Activated naive CD4-positive, alpha-beta T cell treated with anti-CD3 and anti-CD28 coated beads, Interleukin-2, amount 50 U/mL, for 24 hours (primary cell): ENCODE results near the gene ADAMTS16.

Experiments
- H3K27ac Mint-ChIP-seq: one replicate; pipeline ENCODE4 v1.8.0; 2021; ENCODE audit warnings: mild to moderate bottlenecking, mixed read lengths
- H3K27me3 Mint-ChIP-seq: one replicate; pipeline ENCODE4 v1.8.0; 2021; ENCODE audit warnings: mixed read lengths
- H3K36me3 Mint-ChIP-seq: one replicate; pipeline ENCODE4 v1.8.0; 2021; ENCODE audit warnings: mixed read lengths
- H3K4me1 Mint-ChIP-seq: one replicate; pipeline ENCODE4 v1.8.0; 2021; ENCODE audit warnings: mixed read lengths
- H3K4me3 Mint-ChIP-seq: one replicate; pipeline ENCODE4 v1.8.0; 2021; ENCODE audit warnings: mild to moderate bottlenecking, mixed read lengths
- H3K9me3 Mint-ChIP-seq: one replicate; pipeline ENCODE4 v1.8.0; 2021; ENCODE audit warnings: mixed read lengths

Gene ADAMTS16

GRCh38 chr5:5139777-5140478, at the start of gene ADAMTS16:
TSS of gene ADAMTS16 (plus strand) at chr5:5140330. CDS start at chr5:5140468, 138 bp downstream.
- Mint-ChIP-seq H3K4me1 (peaks cover 7% of the 10 kb centered on the region), H3K4me3 (no peak within 1 kb of the TSS), H3K36me3 (no peaks in the 10 kb centered on the region)

GRCh38 chr5:5092149-5092548, 48.0 kb upstream of the ADAMTS16 start:
- no peaks in the 10 kb centered on the region for H3K9me3 Mint-ChIP-seq
- H3K4me1 Mint-ChIP-seq, result no peaks in the 10 kb centered on the region
- H3K27ac Mint-ChIP-seq, result no peak overlapping the region
- H3K36me3 Mint-ChIP-seq, result no peaks in the 10 kb centered on the region
- no peaks in the 10 kb centered on the region for H3K27me3 Mint-ChIP-seq
- no peak overlapping the region for H3K4me3 Mint-ChIP-seq

More at GRCh38 chr5:5139777-5140478, at the start of gene ADAMTS16:
- Mint-ChIP-seq H3K27me3 (peaks cover 18% of the 10 kb centered on the region), H3K9me3 (no peaks in the 10 kb centered on the region), H3K27ac (no peak within 1 kb of the TSS)

- no peak overlapping the region for H3K27ac Mint-ChIP-seq
- peaks cover 2% of the 10 kb centered on the region for H3K27me3 Mint-ChIP-seq
- no peaks in the 10 kb centered on the region for H3K36me3 Mint-ChIP-seq
- peaks cover 7% of the 10 kb centered on the region for H3K9me3 Mint-ChIP-seq
- no peaks in the 10 kb centered on the region for H3K4me1 Mint-ChIP-seq
- H3K4me3 Mint-ChIP-seq, result no peak overlapping the region
Measured at GRCh38 chr5:5100635-5101034, 39.5 kb upstream of the ADAMTS16 start.

GRCh38 chr5:5101676-5102075, 38.5 kb upstream of the ADAMTS16 start:
- H3K36me3 Mint-ChIP-seq, result no peaks in the 10 kb centered on the region
- H3K27me3 Mint-ChIP-seq, result peaks cover 2% of the 10 kb centered on the region
- H3K4me3 Mint-ChIP-seq, result no peak overlapping the region
- H3K4me1 Mint-ChIP-seq, result no peaks in the 10 kb centered on the region
- peaks cover 7% of the 10 kb centered on the region for H3K9me3 Mint-ChIP-seq
- H3K27ac Mint-ChIP-seq, result no peak overlapping the region

- no peaks in the 10 kb centered on the region for H3K4me1 Mint-ChIP-seq
- H3K27ac Mint-ChIP-seq, result no peak overlapping the region
- H3K36me3 Mint-ChIP-seq, result no peaks in the 10 kb centered on the region
- no peak overlapping the region for H3K4me3 Mint-ChIP-seq
- H3K27me3 Mint-ChIP-seq, result peaks cover 2% of the 10 kb centered on the region
- peaks cover 9% of the 10 kb centered on the region for H3K9me3 Mint-ChIP-seq
Measured at GRCh38 chr5:5103245-5103644, 36.9 kb upstream of the ADAMTS16 start.

- H3K27me3 Mint-ChIP-seq, result peaks cover 2% of the 10 kb centered on the region
Measured at GRCh38 chr5:5104550-5104949, 35.6 kb upstream of the ADAMTS16 start.

GRCh38 chr5:5105531-5105930, 34.6 kb upstream of the ADAMTS16 start:
- Mint-ChIP-seq H3K9me3 (peaks cover 8% of the 10 kb centered on the region), H3K36me3 (no peaks in the 10 kb centered on the region), H3K4me1 (no peaks in the 10 kb centered on the region), H3K27me3 (peaks cover 2% of the 10 kb centered on the region), H3K4me3 (no peak overlapping the region), H3K27ac (no peak overlapping the region)

More at GRCh38 chr5:5104550-5104949, 35.6 kb upstream of the ADAMTS16 start:
- no peak overlapping the region for H3K27ac Mint-ChIP-seq
- H3K4me3 Mint-ChIP-seq, result no peak overlapping the region
- H3K36me3 Mint-ChIP-seq, result no peaks in the 10 kb centered on the region
- H3K9me3 Mint-ChIP-seq, result peaks cover 8% of the 10 kb centered on the region
- H3K4me1 Mint-ChIP-seq, result no peaks in the 10 kb centered on the region

- Mint-ChIP-seq H3K9me3 (peaks cover 7% of the 10 kb centered on the region), H3K36me3 (no peaks in the 10 kb centered on the region), H3K27me3 (peaks cover 4% of the 10 kb centered on the region), H3K27ac (no peak overlapping the region), H3K4me3 (no peak overlapping the region), H3K4me1 (no peaks in the 10 kb centered on the region)
Measured at GRCh38 chr5:5116956-5117355, 23.2 kb upstream of the ADAMTS16 start.

GRCh38 chr5:5122776-5123175, 17.4 kb upstream of the ADAMTS16 start:
- Mint-ChIP-seq H3K27me3 (peaks cover 9% of the 10 kb centered on the region), H3K27ac (no peak overlapping the region), H3K9me3 (peaks cover 7% of the 10 kb centered on the region), H3K36me3 (no peaks in the 10 kb centered on the region), H3K4me1 (no peaks in the 10 kb centered on the region), H3K4me3 (no peak overlapping the region)

GRCh38 chr5:5124231-5124630, 15.9 kb upstream of the ADAMTS16 start:
- peaks cover 4% of the 10 kb centered on the region for H3K9me3 Mint-ChIP-seq
- H3K36me3 Mint-ChIP-seq, result no peaks in the 10 kb centered on the region
- H3K27ac Mint-ChIP-seq, result no peak overlapping the region
- peaks cover 9% of the 10 kb centered on the region for H3K27me3 Mint-ChIP-seq
- no peaks in the 10 kb centered on the region for H3K4me1 Mint-ChIP-seq
- H3K4me3 Mint-ChIP-seq, result no peak overlapping the region

GRCh38 chr5:5126444-5126843, 13.7 kb upstream of the ADAMTS16 start:
- no peaks in the 10 kb centered on the region for H3K9me3 Mint-ChIP-seq
- H3K27ac Mint-ChIP-seq, result no peak overlapping the region
- H3K27me3 Mint-ChIP-seq, result peaks cover 6% of the 10 kb centered on the region
- H3K36me3 Mint-ChIP-seq, result no peaks in the 10 kb centered on the region
- H3K4me3 Mint-ChIP-seq, result no peak overlapping the region
- no peaks in the 10 kb centered on the region for H3K4me1 Mint-ChIP-seq

GRCh38 chr5:5128766-5129165, 11.4 kb upstream of the ADAMTS16 start:
- H3K4me3 Mint-ChIP-seq, result no peak overlapping the region
- H3K27me3 Mint-ChIP-seq, result peaks cover 6% of the 10 kb centered on the region
- H3K4me1 Mint-ChIP-seq, result no peaks in the 10 kb centered on the region
- no peaks in the 10 kb centered on the region for H3K36me3 Mint-ChIP-seq
- no peak overlapping the region for H3K27ac Mint-ChIP-seq
- H3K9me3 Mint-ChIP-seq, result no peaks in the 10 kb centered on the region

GRCh38 chr5:5132234-5132633, 7.9 kb upstream of the ADAMTS16 start:
- Mint-ChIP-seq H3K9me3 (no peaks in the 10 kb centered on the region), H3K27ac (no peak overlapping the region), H3K4me3 (no peak overlapping the region), H3K27me3 (peaks cover 3% of the 10 kb centered on the region), H3K36me3 (no peaks in the 10 kb centered on the region), H3K4me1 (no peaks in the 10 kb centered on the region)

GRCh38 chr5:5132693-5133295, 7.3 kb upstream of the ADAMTS16 start:
- Mint-ChIP-seq H3K36me3 (no peaks in the 10 kb centered on the region), H3K9me3 (no peaks in the 10 kb centered on the region), H3K4me1 (no peaks in the 10 kb centered on the region), H3K27ac (no peak overlapping the region), H3K27me3 (peaks cover 3% of the 10 kb centered on the region), H3K4me3 (no peak overlapping the region)

GRCh38 chr5:5134107-5134506, 6.0 kb upstream of the ADAMTS16 start:
- Mint-ChIP-seq H3K4me3 (no peak overlapping the region), H3K27me3 (peaks cover 7% of the 10 kb centered on the region), H3K9me3 (no peaks in the 10 kb centered on the region), H3K4me1 (no peaks in the 10 kb centered on the region), H3K36me3 (no peaks in the 10 kb centered on the region), H3K27ac (no peak overlapping the region)

GRCh38 chr5:5135957-5136676, 4.0 kb upstream of the ADAMTS16 start:
- no peak overlapping the region for H3K27ac Mint-ChIP-seq
- no peaks in the 10 kb centered on the region for H3K36me3 Mint-ChIP-seq
- H3K27me3 Mint-ChIP-seq, result peaks cover 12% of the 10 kb centered on the region
- peaks cover 5% of the 10 kb centered on the region for H3K4me1 Mint-ChIP-seq
- H3K9me3 Mint-ChIP-seq, result no peaks in the 10 kb centered on the region
- no peak overlapping the region for H3K4me3 Mint-ChIP-seq
